ENCODE results near the gene CCDC80.
"Not testable (repeated sequence)": the region's sequence is repeated elsewhere in the genome, so short reads cannot be mapped to it uniquely, and the experiment has no call there.

Gene CCDC80

DNA sequence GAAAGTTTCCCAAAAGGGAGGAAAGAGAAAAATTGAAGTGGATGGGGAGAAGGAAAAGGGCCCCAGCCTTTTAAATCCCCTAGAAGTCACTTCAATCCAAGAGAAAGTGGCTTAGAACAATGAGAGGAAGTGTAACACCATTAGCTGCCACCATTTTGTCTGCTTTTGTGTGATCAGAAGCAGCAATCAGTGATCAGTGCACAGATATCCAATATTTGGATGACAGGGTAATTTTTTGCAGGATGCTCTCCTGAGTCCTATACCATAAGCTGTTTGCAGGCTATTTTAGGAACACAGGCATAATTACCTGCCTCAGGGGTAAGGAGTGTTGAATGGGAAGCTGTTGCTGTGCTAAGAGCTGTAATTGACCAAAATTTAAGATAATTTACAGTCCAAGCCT, 47.7 kb downstream of the CCDC80 start:
- DNase-seq (ENCODE audit: low read depth in 2 of 2) = no peak

DNA sequence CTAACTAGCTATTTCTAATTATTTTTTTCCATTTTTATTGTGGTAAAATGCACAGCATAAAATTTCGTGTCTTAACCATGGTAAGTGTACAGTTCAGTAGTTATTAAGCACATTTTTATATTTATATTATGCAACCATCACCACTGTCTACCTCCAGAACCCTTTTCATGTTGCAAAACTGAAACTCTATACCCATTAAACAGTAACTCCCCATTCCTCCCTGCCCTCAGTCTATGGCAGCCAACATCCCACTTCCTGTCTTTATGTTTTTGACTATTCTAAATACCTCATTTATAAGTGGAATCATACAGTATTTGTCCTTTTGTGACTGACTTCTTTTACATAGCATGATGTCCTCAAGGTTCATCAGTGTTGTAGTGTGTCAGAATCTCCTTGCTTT, 53.6 kb downstream of the CCDC80 start:
- DNase-seq (ENCODE audit: low read depth in 2 of 2) = no peak

DNA sequence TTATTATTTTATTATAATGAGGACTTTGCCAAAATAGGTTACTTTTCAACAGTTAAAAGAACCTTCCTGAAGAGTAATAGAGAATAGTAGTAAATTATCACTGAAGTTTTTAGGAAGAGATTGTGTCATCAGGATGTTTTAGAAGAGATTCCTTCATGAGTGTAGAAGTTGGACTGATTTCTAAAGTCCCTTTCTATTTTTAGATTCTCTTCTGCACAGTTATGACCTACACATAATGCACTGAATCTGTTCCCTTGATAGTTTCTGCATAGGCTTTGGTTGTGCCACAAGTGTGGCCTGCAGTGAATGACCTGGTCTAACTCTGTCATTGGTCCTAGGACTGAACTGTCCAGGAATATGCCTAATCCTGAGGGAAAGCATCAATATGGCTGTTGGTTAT, 55.2 kb downstream of the CCDC80 start:
- DNase-seq (ENCODE audit: low read depth in 2 of 2) = no peak

DNA sequence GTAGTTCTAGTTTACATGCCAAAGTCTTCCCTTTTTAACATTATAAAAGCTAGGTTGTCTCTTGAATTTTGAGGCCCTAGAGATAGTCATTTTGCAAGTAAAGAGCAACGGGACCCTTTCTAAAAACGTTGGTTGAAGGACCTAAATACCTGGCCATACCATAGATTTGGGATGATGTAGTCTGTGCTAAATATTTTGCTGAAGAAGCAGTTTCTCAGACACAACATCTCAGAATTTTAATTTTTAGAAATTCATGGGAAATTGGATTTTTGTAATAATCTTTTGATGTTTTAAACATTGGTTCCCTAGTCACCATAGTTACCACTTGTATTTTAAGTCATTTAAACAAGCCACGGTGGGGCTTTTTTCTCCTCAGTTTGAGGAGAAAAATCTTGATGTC, 57.8 kb downstream of the CCDC80 start:
- DNase-seq (ENCODE audit: low read depth in 2 of 2) = no peak

DNA sequence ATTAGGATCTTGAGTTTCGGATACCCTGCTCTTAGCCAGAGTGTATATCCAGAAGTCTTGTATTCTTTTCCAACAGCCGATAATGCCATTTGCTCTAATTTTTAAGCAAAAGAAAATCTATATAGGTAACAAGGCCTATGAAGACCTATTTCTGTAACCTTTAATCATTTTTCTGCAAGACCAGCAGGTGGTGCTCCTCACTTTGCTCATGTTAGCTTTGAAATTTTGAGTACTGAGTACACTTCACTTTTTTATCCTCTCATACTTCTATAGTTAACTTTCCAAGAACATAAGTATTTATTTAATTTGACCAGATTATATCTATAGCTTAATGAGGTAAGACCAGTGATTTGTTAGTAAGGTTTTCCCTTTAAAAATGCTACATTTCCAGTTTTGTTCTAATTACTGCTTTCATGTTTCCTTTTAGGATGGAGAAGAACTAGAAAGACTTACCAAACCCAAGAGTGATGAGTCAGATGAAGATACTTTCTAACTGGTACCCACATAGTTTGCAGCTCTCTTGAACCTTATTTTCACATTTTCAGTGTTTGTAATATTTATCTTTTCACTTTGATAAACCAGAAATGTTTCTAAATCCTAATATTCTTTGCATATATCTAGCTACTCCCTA, 58.6 kb downstream of the CCDC80 start:
- DNase-seq (ENCODE audit: low read depth in 2 of 2) = no peak

DNA sequence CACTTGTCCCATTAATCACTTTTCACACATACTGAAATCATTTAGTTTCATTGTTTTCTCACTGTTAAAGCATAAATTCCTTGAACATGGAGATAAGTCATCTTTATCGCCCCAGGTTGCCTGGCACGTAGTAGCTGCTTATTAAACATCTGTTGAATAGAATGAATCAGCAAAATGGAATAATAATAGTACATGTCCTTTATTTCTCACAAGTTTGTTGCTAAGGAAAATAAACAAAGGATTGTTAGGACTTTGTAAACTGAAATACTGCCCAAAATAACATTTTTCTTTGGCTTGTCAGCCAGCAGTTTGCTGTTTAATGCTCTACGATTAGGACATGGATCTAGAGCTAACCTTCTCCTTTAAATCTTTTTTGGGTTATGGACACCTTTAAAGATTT, 61.2 kb downstream of the CCDC80 start:
- no peak for DNase-seq (ENCODE audit: low read depth in 2 of 2)

DNA sequence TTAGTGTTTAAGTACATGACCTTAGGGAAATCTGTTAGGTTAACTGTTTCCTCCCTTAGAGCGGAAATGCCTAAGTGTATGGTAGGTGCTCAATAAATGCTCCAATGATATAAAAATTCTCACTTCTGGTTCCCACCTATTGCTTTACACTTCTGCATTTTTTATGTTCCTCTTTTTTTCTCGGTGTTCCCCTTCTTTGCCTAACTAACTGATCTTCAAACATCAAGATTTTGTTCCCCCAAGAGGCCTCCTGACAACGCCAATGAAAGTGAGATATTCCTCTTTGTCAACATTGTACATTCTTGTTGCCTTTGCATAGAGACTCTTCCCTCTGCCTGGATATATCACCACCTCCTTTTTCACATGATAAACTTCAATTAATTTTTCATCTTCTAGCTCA, 61.7 kb downstream of the CCDC80 start:
- DNase-seq (ENCODE audit: low read depth in 2 of 2) = no peak

DNA sequence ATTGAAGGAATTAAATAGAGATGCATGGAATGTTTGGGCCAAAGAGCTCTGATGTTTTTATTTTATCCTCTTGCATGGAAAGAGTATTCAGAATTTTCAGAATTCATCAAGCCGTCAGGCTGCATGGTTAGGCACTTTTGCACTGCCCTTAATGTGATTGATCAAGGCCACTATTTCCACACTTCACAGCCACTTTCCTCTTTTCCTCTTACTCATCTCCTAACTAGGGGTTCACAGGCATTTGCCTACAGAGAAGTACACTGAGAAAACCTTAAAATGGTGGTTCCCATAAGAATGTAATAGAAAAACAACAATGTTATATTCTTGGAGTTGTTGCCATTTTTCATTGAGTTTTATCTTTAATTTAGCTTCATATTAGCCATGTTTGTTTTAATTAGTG, 68.2 kb downstream of the CCDC80 start:
- DNase-seq (ENCODE audit: low read depth in 2 of 2) = no peak

DNA sequence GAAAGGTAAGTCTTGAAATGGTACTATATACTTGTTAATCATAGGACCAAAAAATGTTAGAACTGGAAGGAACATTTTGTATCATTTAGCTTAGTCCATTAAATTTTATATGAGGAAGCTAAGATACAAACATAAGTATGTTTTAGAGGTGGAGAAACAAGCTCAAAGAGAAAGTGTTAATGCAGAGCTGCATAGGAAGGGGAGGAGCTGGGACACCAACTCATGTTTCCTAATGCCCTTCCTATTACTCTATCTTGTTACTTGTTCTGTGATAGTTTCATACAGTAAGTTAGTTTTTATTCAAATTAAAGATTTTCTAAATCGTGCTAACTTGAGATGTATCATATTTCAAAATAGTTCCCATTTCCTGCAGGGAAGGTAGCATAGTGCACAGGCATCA, 71.7 kb downstream of the CCDC80 start:
- no peak for DNase-seq (ENCODE audit: low read depth in 2 of 2)

DNA sequence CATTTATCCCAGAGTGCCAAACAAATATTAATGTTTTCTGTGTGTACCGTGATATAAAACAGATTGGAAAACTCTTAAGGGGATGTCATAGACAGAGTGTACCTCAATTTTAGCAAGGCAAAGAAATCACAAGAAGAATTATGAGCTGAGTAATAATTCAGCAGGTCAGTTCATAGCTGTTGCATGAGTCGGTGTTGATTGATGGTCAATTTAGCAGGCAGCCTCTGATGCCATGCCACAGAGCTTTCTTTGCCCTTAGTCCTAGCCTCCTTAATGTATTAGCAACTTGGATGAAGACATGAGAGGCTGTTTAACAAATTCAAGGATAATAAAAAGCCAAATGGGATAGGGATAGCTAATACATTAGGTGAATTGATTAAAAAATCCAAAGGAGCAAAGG, 72.3 kb downstream of the CCDC80 start:
- no peak for DNase-seq (ENCODE audit: low read depth in 2 of 2)

DNA sequence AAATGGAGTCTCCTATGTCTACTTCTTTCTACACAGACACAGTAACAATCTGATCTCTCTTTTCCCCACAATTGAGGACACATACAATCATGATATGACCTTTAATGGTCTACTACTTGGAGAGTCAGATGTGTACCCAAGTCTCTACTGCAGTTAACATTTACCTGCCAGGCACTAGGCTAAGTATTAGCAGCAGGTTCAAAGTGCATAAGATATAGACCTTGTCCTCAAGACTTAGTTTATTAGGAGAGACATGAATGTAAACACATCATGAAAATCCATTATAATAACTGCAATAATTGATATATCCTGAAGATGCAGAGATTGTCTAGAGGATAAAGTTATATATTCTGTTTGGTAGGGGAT, 76.0 kb downstream of the CCDC80 start:
- no peak for DNase-seq (ENCODE audit: low read depth in 2 of 2)

DNA sequence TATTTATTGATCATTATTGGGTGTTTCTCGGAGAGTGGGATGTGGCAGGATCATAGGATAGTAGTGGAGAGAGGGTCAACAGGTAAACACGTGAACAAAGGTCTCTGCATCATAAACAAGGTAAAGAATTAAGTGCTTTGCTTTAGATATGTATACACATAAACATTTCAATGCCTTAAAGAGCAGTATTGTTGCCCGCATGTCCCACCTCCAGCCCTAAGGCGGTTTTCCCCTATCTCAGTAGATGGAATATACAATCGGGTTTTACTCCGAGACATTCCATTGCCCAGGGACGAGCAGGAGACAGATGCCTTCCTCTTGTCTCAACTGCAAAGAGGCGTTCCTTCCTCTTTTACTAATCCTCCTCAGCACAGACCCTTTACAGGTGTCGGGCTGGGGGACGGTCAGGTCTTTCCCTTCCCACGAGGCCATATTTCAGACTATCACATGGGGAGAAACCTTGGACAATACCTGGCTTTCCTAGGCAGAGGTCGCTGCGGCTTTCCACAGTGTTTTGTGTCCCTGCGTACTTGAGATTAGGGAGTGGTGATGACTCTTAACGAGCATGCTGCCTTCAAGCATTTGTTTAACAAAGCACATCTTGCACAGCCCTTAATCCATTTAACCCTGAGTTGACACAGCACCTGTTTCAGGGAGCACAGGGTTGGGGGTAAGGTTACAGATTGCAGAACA, 76.5 kb downstream of the CCDC80 start:
- DNase-seq (ENCODE audit: low read depth in 2 of 2) = not testable (repeated sequence)

DNA sequence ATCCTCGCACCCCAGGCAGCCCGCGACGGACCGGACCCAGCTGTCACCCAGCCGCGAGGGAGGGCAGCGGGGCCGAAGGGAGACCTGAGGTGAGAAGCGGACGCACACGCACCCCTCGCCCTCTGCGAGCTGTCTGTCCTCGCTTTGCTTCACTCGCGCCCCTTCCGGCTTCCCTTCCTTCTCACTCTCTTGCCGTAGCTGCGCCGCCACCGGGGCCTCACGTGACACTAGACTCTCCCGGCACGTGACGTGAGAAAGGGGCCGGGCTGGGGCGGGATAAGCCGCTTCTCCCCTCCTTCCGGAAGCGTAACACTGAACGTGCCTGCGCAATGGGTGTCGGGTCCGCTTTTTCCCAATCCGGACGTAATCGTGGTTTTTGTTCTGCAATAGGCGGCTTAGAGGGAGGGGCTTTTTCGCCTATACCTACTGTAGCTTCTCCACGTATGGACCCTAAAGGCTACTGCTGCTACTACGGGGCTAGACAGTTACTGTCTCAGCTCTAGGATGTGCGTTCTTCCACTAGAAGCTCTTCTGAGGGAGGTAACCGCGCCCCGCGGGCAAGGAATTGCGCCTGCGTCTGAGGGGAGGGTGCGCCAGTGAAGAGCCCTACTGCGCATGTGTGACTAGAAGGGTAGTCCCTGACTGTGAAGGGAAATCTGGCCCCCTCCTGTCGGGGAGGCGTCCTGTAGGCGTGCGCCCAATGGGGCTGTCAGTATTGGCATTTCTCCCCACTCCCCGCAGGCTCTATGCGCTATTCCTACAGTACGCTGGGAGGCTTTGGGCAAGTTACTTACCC, 79.0 kb downstream of the CCDC80 start, which contains the start of the genes ATG3 and SLC35A5:
Gene ATG3 (minus strand): TSS at position 229 of the 796 bp plus-strand sequence. CDS start 434 bp downstream, outside the sequence.
Gene SLC35A5 (plus strand): TSS at position 312 of the 796 bp plus-strand sequence. CDS start 1,359 bp downstream, outside the sequence.
- DNase-seq (ENCODE audit: low read depth in 2 of 2) = peak; percentile 98 to 99

DNA sequence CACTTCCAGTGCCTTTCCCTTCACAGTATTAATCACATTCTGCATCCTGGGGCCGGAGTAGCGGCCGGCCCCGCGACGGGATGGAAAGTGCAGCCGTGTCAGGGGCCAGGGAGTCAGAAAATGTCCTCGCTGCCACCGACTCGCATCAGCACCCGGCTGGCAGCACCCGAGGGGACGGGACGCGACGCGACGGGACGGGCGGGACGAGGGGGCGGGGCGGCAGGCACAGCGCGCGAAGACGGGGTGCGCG, 79.5 kb downstream of the CCDC80 start:
- DNase-seq (ENCODE audit: low read depth in 2 of 2) = no peak

DNA sequence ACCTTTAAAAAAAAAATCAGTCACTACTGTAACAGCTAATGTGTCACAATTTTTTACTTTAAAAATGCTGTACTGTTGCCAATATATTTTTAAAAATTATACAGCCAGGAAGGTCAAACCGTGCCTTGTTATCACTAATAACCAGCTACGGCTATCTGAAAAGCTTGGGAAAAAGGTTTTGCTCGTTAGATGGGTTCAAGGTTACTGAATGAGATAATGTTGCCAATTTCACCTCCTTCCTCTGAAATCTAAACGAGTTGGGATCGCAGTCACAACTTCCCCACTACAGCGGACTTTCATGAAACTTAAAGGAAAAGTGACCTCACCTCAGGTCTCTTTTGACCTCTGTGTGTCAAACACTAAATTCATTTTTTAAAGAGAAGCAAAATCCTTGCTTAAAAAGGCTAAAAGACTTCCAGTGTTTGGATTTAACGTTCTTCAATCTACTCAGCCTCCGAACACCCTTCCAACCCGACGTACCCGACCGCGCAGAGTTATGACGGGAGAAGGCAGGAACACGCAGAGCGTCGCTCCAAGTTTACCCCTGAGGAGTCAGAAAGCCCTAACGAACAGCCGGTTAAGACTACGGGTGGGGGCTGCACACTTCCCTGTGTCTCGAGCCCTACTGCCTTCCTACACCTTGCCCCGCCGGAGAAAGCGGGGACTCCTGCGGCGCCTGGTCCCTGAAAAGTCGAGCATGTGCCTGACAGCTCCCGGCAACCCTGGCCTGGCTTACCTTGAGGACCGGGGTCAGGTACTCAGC, 80.0 kb downstream of the CCDC80 start:
- peak; percentile 20 to 27 for DNase-seq (ENCODE audit: low read depth in 2 of 2)

DNA sequence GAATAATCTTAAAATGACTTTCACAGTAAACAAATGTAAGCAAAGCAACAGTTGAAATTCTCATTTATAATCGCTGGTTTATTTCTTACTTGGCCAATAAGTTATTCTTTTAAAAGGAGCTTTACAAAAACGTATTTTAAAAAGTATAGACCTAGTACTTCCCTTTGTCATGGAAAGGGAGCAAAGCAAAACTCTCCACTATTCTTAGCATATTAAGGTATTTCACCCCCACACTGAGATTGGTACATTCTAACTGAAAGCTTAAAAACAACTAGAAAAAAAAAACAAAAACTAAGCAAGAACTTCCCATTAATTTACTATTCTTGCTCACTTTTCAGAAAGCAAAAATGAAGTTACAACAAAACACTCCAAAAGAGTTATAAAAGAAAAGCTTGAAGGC, 80.6 kb downstream of the CCDC80 start:
- no peak for DNase-seq (ENCODE audit: low read depth in 2 of 2)

DNA sequence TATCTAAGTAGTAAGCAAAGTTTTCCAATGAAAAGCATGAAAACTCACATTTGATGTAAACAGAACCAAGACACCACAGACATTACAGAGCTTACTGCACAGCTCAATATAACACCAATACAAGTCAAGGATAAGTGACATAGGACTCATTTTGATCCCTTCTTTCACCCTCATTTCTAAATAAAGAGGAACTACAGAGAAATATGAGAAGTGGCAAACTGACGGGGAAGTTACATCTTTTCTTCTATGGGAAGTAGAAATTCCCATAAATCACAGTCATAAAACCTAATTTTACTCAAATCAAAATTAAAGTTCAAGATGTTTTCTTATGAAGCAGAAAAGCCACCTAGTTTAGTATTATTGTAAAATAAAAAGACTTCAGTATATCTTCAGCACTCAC, 83.0 kb downstream of the CCDC80 start:
- DNase-seq (ENCODE audit: low read depth in 2 of 2) = no peak

DNA sequence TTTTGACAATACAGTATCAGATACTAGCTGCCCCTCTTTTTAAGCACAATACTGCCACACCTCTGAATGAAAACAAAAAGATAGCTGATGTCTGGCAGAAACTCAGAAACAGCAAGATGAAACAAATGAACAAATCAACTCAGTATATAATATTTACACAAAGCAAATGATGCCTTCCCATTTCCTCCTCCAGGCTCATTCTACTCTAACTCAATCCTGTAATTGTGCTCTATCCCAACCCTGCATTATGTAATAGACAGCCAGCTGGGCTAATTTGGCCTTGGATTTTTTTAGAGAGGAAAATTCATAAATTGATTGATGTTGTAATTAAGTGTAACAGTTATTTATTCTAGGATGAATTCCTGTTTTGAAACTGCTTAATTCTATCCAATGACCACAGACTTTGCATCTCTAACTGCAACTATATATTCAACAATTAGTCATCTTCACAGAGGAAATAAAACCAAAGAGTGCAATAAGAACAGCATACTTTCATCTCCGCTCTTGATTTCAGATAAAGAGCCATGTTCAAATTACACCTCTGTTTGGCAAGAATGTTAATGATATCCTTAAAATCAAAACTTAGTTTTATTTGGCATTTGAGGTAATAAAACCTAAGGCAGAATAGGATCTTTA, 85.3 kb downstream of the CCDC80 start:
- DNase-seq (ENCODE audit: low read depth in 2 of 2) = no peak

DNA sequence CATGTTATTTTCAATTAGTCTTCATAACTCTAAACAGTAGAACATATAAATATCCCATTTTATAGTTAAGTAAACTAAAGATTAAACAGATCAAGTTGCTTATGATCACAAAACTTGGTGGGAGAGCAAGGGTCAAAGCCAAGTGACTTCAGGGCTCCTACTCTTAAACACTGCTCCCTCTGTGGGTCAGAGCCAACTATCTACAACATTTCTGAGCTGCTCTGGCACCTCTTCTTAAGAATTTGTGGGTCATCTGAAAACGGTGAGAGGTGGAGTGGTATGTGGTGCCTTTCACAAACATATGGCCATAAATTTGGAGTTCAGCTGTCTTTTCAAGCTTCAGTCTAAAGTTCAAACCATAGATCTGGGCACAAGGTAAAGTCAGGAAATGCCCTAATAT, 90.1 kb downstream of the CCDC80 start:
- no peak for DNase-seq (ENCODE audit: low read depth in 2 of 2)
